Airway epithelial cell (primary cell): Measurements from ENCODE around the gene ARSG. TPM values are rescaled to one million over a fixed set of nuclear protein-coding genes. Genes with fewer than 3 reads are reported as not detected.

Experiments used
- total RNA-seq: library from RNA; depleted of rRNA; stranded (reverse); fragments of >200 nt; gene quantifications from 2 replicates; pipeline ENCODE4 v1.2.3, GENCODE V29; 2015

The ARSG gene
- total RNA-seq = 0.70 and 0.92 TPM in 2 replicates

GRCh38 chr17:68290955-68291835, at the start of gene ARSG, which contains the start of gene SLC16A6:
Gene ARSG (plus strand): TSS chr17:68291495. CDS start chr17:68307494, 15,999 bp downstream.
Gene SLC16A6 (minus strand): TSS chr17:68291127. CDS start chr17:68278320, 12,807 bp downstream.

GRCh38 chr17:68247445-68248198, 43.7 kb upstream of the ARSG start, which contains the start of gene AMZ2:
Gene AMZ2 (plus strand): TSS chr17:68248043. CDS start chr17:68250188, 2,145 bp downstream.

GRCh38 chr17:68457168-68457538, 165.9 kb downstream of the ARSG start, which contains the start of gene WIPI1:
Gene WIPI1 (minus strand): TSS chr17:68457496. CDS start chr17:68457421, 75 bp downstream.

Other genes starting within 250 kb of the ARSG start
- gene AMZ2, start 43.5 kb upstream of the ARSG start, total RNA-seq = 88.6 and 102 TPM in 2 replicates
- 2.5 and 2.6 TPM in 2 replicates for gene SLC16A6, start 368 bp upstream of the ARSG start, total RNA-seq
- gene WIPI1, start 166.0 kb downstream of the ARSG start, total RNA-seq = 19.9 and 24.7 TPM in 2 replicates
- gene PRKAR1A, start 220.9 kb downstream of the ARSG start, total RNA-seq = 141 and 199 TPM in 2 replicates